D721Med (cell line): ENCODE measurements around the gene LHFPL4.

ENCODE experiments used
- DNase-seq: peaks from one replicate; pipeline ENCODE4 v3.0.0; 2011; ENCODE audit warnings: low spot score; ENCODE audit not compliant: insufficient read length
- FAIRE-seq: peaks from 2 replicates; lab custom pipeline; 2011; peaks lifted over from hg19 to GRCh38; lab: Jason Lieb, UNC
- TF ChIP-seq, protein P1 (sequence below): IDR thresholded peaks from 2 replicates; pipeline ENCODE4 v1.5.1; 2012; ENCODE audit warnings: mild to moderate bottlenecking, control low read depth; ENCODE audit not compliant: insufficient read depth; ENCODE audit errors: missing control alignments

The LHFPL4 gene

GRCh38 chr3:9536212-9536611 is 17.4 kb downstream of the LHFPL4 start:
- DNase-seq (no peak), FAIRE-seq (no peak)
- TF ChIP-seq, protein P1, sequence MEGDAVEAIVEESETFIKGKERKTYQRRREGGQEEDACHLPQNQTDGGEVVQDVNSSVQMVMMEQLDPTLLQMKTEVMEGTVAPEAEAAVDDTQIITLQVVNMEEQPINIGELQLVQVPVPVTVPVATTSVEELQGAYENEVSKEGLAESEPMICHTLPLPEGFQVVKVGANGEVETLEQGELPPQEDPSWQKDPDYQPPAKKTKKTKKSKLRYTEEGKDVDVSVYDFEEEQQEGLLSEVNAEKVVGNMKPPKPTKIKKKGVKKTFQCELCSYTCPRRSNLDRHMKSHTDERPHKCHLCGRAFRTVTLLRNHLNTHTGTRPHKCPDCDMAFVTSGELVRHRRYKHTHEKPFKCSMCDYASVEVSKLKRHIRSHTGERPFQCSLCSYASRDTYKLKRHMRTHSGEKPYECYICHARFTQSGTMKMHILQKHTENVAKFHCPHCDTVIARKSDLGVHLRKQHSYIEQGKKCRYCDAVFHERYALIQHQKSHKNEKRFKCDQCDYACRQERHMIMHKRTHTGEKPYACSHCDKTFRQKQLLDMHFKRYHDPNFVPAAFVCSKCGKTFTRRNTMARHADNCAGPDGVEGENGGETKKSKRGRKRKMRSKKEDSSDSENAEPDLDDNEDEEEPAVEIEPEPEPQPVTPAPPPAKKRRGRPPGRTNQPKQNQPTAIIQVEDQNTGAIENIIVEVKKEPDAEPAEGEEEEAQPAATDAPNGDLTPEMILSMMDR = no peak

GRCh38 chr3:9534429-9534828 is 19.2 kb downstream of the LHFPL4 start:
- no peak for DNase-seq
- TF ChIP-seq, protein P1 = no peak
- no peak for FAIRE-seq

- TF ChIP-seq, protein P1 = no peak
- DNase-seq (no peak), FAIRE-seq (no peak)
These were observed 28.5 kb downstream of the LHFPL4 start for GRCh38 chr3:9525078-9525477.

DNA sequence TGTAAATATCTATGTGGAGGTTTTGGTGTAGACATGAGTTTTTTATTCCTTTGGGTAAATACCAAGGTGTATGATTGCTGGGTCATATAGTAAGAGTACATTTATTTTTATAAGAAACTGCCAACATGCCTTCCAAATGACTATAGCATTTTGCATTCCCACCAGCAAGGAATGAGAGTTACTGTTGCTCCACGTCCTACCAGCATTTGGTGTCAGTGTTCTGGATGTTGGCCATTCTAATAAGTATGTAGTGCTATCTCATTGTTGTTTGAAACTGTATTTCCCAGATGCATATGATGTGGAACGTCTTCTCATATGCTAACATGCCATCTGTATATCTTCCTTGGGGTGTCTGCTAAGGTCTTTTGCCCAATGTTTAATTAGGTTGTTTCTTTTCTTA is 38.7 kb downstream of the LHFPL4 start:
- TF ChIP-seq, protein P1 = no peak
- DNase-seq (no peak), FAIRE-seq (no peak)

GRCh38 chr3:9514306-9514705 is 39.3 kb downstream of the LHFPL4 start:
- DNase-seq = no peak
- no peak for FAIRE-seq
- TF ChIP-seq, protein P1 = no peak

- TF ChIP-seq, protein P1 = no peak
- FAIRE-seq = no peak
- DNase-seq = no peak
These were observed 41.1 kb downstream of the LHFPL4 start for GRCh38 chr3:9512456-9513045.

DNA sequence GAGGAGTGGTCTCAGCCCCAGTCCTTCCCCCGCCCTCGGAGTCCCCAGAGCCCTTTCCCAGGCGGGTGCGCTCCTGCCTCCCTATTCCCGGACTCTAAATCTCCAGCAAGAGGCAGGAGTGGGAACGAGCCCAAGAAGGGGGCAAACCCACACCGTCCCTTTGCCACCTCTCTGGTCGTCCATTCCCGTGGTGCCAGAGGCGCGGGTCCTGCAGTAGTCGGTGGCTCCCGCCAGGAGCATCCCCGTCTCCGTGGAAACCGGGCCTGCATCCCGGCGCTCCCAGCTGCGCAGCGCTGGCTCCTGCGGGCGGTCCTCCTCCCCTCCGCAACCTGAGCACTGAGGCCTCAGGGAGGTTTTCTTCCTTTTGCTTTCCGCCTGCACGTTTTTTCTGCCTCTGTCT is 44.8 kb downstream of the LHFPL4 start:
- TF ChIP-seq, protein P1 = no peak
- DNase-seq (no peak), FAIRE-seq (no peak)
